Ishikawa (cell line): ENCODE measurements around the gene PKN2.

Experiments used
- CEBPB ChIP-seq: IDR thresholded peaks from 2 replicates; pipeline ENCODE4 v1.6.1; 2012
- CREB1 ChIP-seq: IDR thresholded peaks from 2 replicates; pipeline ENCODE4 v1.6.1; 2012; ENCODE audit warnings: low read depth
- FOXM1 ChIP-seq: IDR thresholded peaks from 2 replicates; pipeline ENCODE4 v1.6.1; 2012; ENCODE audit warnings: low read depth, borderline replicate concordance
- NFIC ChIP-seq: IDR thresholded peaks from 2 replicates; pipeline ENCODE4 v1.6.1; 2012
- RAD21 ChIP-seq: IDR thresholded peaks from 2 replicates; pipeline ENCODE4 v1.6.1; 2012; ENCODE audit warnings: low read depth
- TCF12 ChIP-seq: IDR thresholded peaks from 2 replicates; pipeline ENCODE4 v1.6.1; 2012; ENCODE audit warnings: low read depth
- USF1 ChIP-seq: IDR thresholded peaks from 2 replicates; pipeline ENCODE4 v1.6.1; 2012
- YY1 ChIP-seq: IDR thresholded peaks from 2 replicates; pipeline ENCODE4 v1.6.1; 2012; ENCODE audit warnings: low read depth
- ZBTB7A ChIP-seq: IDR thresholded peaks from 2 replicates; pipeline ENCODE4 v1.6.1; 2012; ENCODE audit warnings: low read depth

PKN2 gene

DNA sequence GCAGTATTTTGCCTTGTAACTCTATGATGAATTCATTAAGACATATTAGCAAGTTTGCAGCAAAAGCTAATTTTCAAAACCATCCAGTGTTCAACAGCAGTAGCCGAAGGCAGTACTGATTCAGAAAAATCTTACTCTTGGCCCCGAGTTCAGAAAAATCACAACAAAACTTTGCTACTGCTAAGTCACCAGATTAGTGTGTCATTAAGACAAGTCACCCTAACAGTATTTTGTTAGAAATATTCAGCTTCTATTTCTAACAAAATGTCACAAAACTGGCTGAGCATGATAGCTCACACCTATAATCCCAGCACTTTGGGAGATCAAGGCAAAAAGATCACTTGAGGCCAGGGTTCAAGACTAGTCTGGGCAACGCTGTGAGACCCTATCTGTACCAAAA, 199.1 kb downstream of the PKN2 start:
- TF ChIP-seq CEBPB (no peak), FOXM1 (no peak), CREB1 (no peak), YY1 (no peak), TCF12 (no peak), USF1 (no peak), NFIC (no peak), ZBTB7A (no peak), RAD21 (no peak)
